ENCODE results near the gene PEX5L.
"Not testable (repeated sequence)": the region's sequence is repeated elsewhere in the genome, so short reads cannot be mapped to it uniquely, and the experiment has no call there.

DNA sequence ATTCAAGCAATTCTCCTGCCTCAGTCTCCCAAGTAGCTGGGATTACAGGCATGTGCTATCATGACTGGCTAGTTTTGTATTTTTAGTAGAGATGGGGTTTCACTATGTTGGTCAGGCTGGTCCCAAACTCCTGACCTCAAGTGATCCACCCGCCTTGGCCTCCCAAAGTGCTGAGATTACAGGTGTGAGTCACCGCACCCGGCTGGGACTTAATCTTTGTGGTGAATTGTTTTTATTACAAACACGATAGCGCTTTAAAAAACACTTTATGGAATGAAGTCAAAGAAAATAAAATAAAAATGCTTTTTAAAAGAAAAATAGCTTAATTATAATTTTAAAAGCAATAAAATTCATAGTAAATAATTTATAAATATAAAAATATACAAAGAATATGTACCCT, 253.9 kb downstream of the PEX5L start:
- TF ChIP-seq, protein P1, sequence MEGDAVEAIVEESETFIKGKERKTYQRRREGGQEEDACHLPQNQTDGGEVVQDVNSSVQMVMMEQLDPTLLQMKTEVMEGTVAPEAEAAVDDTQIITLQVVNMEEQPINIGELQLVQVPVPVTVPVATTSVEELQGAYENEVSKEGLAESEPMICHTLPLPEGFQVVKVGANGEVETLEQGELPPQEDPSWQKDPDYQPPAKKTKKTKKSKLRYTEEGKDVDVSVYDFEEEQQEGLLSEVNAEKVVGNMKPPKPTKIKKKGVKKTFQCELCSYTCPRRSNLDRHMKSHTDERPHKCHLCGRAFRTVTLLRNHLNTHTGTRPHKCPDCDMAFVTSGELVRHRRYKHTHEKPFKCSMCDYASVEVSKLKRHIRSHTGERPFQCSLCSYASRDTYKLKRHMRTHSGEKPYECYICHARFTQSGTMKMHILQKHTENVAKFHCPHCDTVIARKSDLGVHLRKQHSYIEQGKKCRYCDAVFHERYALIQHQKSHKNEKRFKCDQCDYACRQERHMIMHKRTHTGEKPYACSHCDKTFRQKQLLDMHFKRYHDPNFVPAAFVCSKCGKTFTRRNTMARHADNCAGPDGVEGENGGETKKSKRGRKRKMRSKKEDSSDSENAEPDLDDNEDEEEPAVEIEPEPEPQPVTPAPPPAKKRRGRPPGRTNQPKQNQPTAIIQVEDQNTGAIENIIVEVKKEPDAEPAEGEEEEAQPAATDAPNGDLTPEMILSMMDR (IDR thresholded peaks at IDR 0.05): not testable (repeated sequence)
- not testable (repeated sequence) for TF ChIP-seq POLR2AphosphoS5, POLR2A (IDR thresholded peaks at IDR 0.05)

Measured in stomach (tissue), 4 donors.